Adrenal gland (tissue), 5 donors: ENCODE results near the gene KCNK17.

Experiments
- POLR2A ChIP-seq, 2 donors: fragments of 450-650 bp; IDR thresholded peaks; one replicate each; pipeline ENCODE4 v1.6.1; 2017; ENCODE audit warnings: antibody characterized with exemption in 2 of 2, mild to moderate bottlenecking in 2 of 2, moderate library complexity in 1 of 2
- TF ChIP-seq, protein P1 (sequence below), 6 experiments: fragments of 450-650 bp in 4 of 6; fragments of 200-600 bp in 2 of 6; sonication (generic) in 1 of 6; IDR thresholded peaks; 1 replicate in 5 of 6; 2 replicates in 1 of 6; pipeline versions ENCODE4 v1.5.1 to v1.8.0; 2016 to 2021; ENCODE audit warnings: antibody characterized with exemption in 6 of 6, mild to moderate bottlenecking in 2 of 6, moderate library complexity in 1 of 6
- donor health status: DM: no; HTN: no; CAD: no.

GRCh38 chr6:39321761-39322160 is 7.5 kb upstream of the KCNK17 start:
- TF ChIP-seq, protein P1, sequence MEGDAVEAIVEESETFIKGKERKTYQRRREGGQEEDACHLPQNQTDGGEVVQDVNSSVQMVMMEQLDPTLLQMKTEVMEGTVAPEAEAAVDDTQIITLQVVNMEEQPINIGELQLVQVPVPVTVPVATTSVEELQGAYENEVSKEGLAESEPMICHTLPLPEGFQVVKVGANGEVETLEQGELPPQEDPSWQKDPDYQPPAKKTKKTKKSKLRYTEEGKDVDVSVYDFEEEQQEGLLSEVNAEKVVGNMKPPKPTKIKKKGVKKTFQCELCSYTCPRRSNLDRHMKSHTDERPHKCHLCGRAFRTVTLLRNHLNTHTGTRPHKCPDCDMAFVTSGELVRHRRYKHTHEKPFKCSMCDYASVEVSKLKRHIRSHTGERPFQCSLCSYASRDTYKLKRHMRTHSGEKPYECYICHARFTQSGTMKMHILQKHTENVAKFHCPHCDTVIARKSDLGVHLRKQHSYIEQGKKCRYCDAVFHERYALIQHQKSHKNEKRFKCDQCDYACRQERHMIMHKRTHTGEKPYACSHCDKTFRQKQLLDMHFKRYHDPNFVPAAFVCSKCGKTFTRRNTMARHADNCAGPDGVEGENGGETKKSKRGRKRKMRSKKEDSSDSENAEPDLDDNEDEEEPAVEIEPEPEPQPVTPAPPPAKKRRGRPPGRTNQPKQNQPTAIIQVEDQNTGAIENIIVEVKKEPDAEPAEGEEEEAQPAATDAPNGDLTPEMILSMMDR (IDR thresholded peaks at IDR 0.05): no peak
- no peak for TF ChIP-seq POLR2A (IDR thresholded peaks at IDR 0.05)
